WTC11 (cell line): Measurements from ENCODE around the gene RPL10.

ENCODE experiments used
- ATF3 ChIP-seq: sonication (generic); formaldehyde crosslinking; conservative IDR thresholded peaks from 2 replicates; pipeline ENCODE4 v1.8.1; 2022; ENCODE audit warnings: mild to moderate bottlenecking, missing genetic modification reagents
- CTCF ChIP-seq: fragments of 200-600 bp; IDR thresholded peaks from 2 replicates; pipeline ENCODE4 v1.8.0; 2022; ENCODE audit warnings: antibody characterized with exemption
- NFE2L1 ChIP-seq: sonication (generic); formaldehyde crosslinking; IDR thresholded peaks from 2 replicates; pipeline ENCODE4 v1.8.1; 2023; ENCODE audit warnings: missing genetic modification reagents
- NR2C2 ChIP-seq: sonication (generic); formaldehyde crosslinking; IDR thresholded peaks from 2 replicates; pipeline ENCODE4 v1.8.0; 2022; ENCODE audit warnings: mild to moderate bottlenecking, missing genetic modification reagents
- RORB ChIP-seq: fragments of 250-450 bp; sonication (Bioruptor Pico); IDR thresholded peaks from 2 replicates; pipeline ENCODE4 v1.9.0; 2021; ENCODE audit warnings: mild to moderate bottlenecking
- SMAD4 ChIP-seq: sonication (generic); formaldehyde crosslinking; IDR thresholded peaks from 2 replicates; pipeline ENCODE4 v1.8.0; 2022; ENCODE audit warnings: mild to moderate bottlenecking, missing genetic modification reagents
- SP1 ChIP-seq: sonication (generic); formaldehyde crosslinking; conservative IDR thresholded peaks from 2 replicates; pipeline ENCODE4 v1.8.1; 2022; ENCODE audit warnings: missing genetic modification reagents
- ZNF671 ChIP-seq: fragments of 250-450 bp; sonication (Bioruptor Pico); IDR thresholded peaks from 2 replicates; pipeline ENCODE4 v1.8.0; 2021; ENCODE audit warnings: mild to moderate bottlenecking

DNA sequence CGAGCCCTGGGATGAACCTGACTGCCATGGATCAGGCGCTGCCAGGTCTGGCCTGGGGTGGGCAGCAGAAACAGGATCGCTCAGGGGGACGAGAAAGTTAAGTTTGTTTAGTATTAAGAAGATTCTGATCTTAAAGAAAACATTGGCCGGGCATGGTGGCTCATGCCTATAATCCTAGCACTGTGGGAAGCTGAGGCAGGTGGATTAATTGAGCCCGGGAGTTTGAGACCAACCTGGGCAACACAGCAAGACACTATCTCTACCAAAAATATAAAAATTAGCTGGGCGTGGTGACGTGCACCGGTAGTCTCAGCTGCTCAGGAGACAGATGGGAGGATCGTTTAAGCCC, 23.0 kb upstream of the RPL10 start:
- TF ChIP-seq CTCF = no peak
- TF ChIP-seq ATF3 (CRISPR knock-in tag) = no peak
- TF ChIP-seq SMAD4 (CRISPR knock-in tag) = no peak
- TF ChIP-seq SP1 (CRISPR knock-in tag) = no peak
- no peak for TF ChIP-seq NFE2L1 (CRISPR knock-in tag)
- TF ChIP-seq RORB (CRISPR knock-in tag) = no peak
- no peak for TF ChIP-seq NR2C2 (CRISPR knock-in tag)
- TF ChIP-seq ZNF671 (CRISPR knock-in tag) = no peak
